HCEC 1CT (cell line): Measurements from ENCODE around the gene NXNL1.

ENCODE experiments used
- DNase-seq: peaks from one replicate; pipeline ENCODE4 v3.0.0-alpha.2; 2017

Gene NXNL1

GRCh38 chr19:17454576-17455071 is 6.1 kb downstream of the NXNL1 start:
- DNase-seq = no peak

- no peak for DNase-seq
These were observed 8.9 kb downstream of the NXNL1 start for GRCh38 chr19:17451820-17452219.

- DNase-seq = peak; percentile 3
These were observed 10.3 kb downstream of the NXNL1 start for GRCh38 chr19:17450264-17451075.

GRCh38 chr19:17448131-17448967 is 12.4 kb downstream of the NXNL1 start, which contains the start of gene TMEM221:
Gene TMEM221, minus strand, starts transcription at chr19:17448668. Its CDS starts 206 bp downstream, at chr19:17448462.
- DNase-seq = peak; percentile 10

- no peak for DNase-seq
These were observed 13.0 kb downstream of the NXNL1 start for GRCh38 chr19:17447704-17448130.

- DNase-seq = no peak
These were observed 15.1 kb downstream of the NXNL1 start for GRCh38 chr19:17445526-17446165.

- DNase-seq = no peak
These were observed 19.3 kb downstream of the NXNL1 start for GRCh38 chr19:17441241-17442021.

GRCh38 chr19:17436874-17437267 is 23.9 kb downstream of the NXNL1 start:
- DNase-seq = no peak

GRCh38 chr19:17436094-17436873 is 24.4 kb downstream of the NXNL1 start:
- DNase-seq = no peak

GRCh38 chr19:17435218-17435617 is 25.5 kb downstream of the NXNL1 start:
- DNase-seq = no peak

- no peak for DNase-seq
These were observed 29.3 kb downstream of the NXNL1 start for GRCh38 chr19:17431417-17431816.

- DNase-seq = no peak
These were observed 31.0 kb downstream of the NXNL1 start for GRCh38 chr19:17429641-17430113.

GRCh38 chr19:17424743-17425365 is 35.9 kb downstream of the NXNL1 start:
- peak; percentile 24 for DNase-seq

GRCh38 chr19:17423429-17424208 is 37.1 kb downstream of the NXNL1 start:
- DNase-seq = no peak

GRCh38 chr19:17421942-17422341 is 38.8 kb downstream of the NXNL1 start:
- no peak for DNase-seq

GRCh38 chr19:17420475-17420924 is 40.2 kb downstream of the NXNL1 start:
- DNase-seq = no peak

GRCh38 chr19:17419621-17420474 is 40.9 kb downstream of the NXNL1 start, which contains the start of gene MVB12A:
Gene MVB12A, plus strand, starts transcription at chr19:17420047. Its CDS starts 89 bp downstream, at chr19:17420136.
- peak; percentile 99 for DNase-seq

- no peak for DNase-seq
These were observed 41.5 kb downstream of the NXNL1 start for GRCh38 chr19:17419154-17419620.

GRCh38 chr19:17418710-17419109 is 42.0 kb downstream of the NXNL1 start:
- DNase-seq = no peak
